ENCODE measurements around the gene PTPDC1. TPM values are rescaled to one million over a fixed set of nuclear protein-coding genes. Genes with fewer than 3 reads are reported as not detected.
A peak's percentile ranks its signal among the peaks of the same experiment; 100 is the strongest.

PTPDC1 gene
- 2.7 TPM for total RNA-seq

- no peak for DNase-seq (ENCODE audit: low read depth in 2 of 3, low spot score in 2 of 3)
Observed at GRCh38 chr9:94084314-94084713, at the start of gene PTPDC1. PTPDC1 (plus strand) TSS chr9:94084464; CDS start chr9:94084531, 67 bp downstream.

GRCh38 chr9:94034511-94034910, 49.8 kb upstream of the PTPDC1 start:
- no peak for DNase-seq (ENCODE audit: low read depth in 2 of 3, low spot score in 2 of 3)

- no peak for DNase-seq (ENCODE audit: low read depth in 2 of 3, low spot score in 2 of 3)
Observed at GRCh38 chr9:94039786-94040185, 44.5 kb upstream of the PTPDC1 start.

- DNase-seq (ENCODE audit: low read depth in 2 of 3, low spot score in 2 of 3), result no peak
Observed at GRCh38 chr9:94042516-94043360, 41.5 kb upstream of the PTPDC1 start.

GRCh38 chr9:94054716-94055115, 29.5 kb upstream of the PTPDC1 start:
- DNase-seq (ENCODE audit: low read depth in 2 of 3, low spot score in 2 of 3), result no peak

- DNase-seq (ENCODE audit: low read depth in 2 of 3, low spot score in 2 of 3), result no peak
Observed at GRCh38 chr9:94056442-94056974, 27.8 kb upstream of the PTPDC1 start.

- no peak for DNase-seq (ENCODE audit: low read depth in 2 of 3, low spot score in 2 of 3)
Observed at GRCh38 chr9:94057918-94058317, 26.3 kb upstream of the PTPDC1 start.

- no peak for DNase-seq (ENCODE audit: low read depth in 2 of 3, low spot score in 2 of 3)
Observed at GRCh38 chr9:94061864-94062263, 22.4 kb upstream of the PTPDC1 start.

- peak; percentile 55 to 90 (median 76) for DNase-seq (ENCODE audit: low read depth in 2 of 3, low spot score in 2 of 3)
Observed at GRCh38 chr9:94065535-94065961, 18.7 kb upstream of the PTPDC1 start.

GRCh38 chr9:94068257-94068656, 16.0 kb upstream of the PTPDC1 start:
- peak in 2 of 3 donors; percentile 33 to 62 for DNase-seq (ENCODE audit: low read depth in 2 of 3, low spot score in 2 of 3)

GRCh38 chr9:94076557-94076956, 7.7 kb upstream of the PTPDC1 start:
- no peak for DNase-seq (ENCODE audit: low read depth in 2 of 3, low spot score in 2 of 3)

- DNase-seq (ENCODE audit: low read depth in 2 of 3, low spot score in 2 of 3), result no peak
Observed at GRCh38 chr9:94078086-94078485, 6.2 kb upstream of the PTPDC1 start.

- no peak for DNase-seq (ENCODE audit: low read depth in 2 of 3, low spot score in 2 of 3)
Observed at GRCh38 chr9:94079236-94079635, 5.0 kb upstream of the PTPDC1 start.

- no peak for DNase-seq (ENCODE audit: low read depth in 2 of 3, low spot score in 2 of 3)
Observed at GRCh38 chr9:94080249-94080648, 4.0 kb upstream of the PTPDC1 start.

- no peak for DNase-seq (ENCODE audit: low read depth in 2 of 3, low spot score in 2 of 3)
Observed at GRCh38 chr9:94081435-94081834, 2.8 kb upstream of the PTPDC1 start.

GRCh38 chr9:94081864-94082463, 2.3 kb upstream of the PTPDC1 start:
- DNase-seq (ENCODE audit: low read depth in 2 of 3, low spot score in 2 of 3), result no peak

- no peak for DNase-seq (ENCODE audit: low read depth in 2 of 3, low spot score in 2 of 3)
Observed at GRCh38 chr9:94082553-94082952, 1.7 kb upstream of the PTPDC1 start.

- DNase-seq (ENCODE audit: low read depth in 2 of 3, low spot score in 2 of 3), result no peak
Observed at GRCh38 chr9:94082956-94083355, 1.3 kb upstream of the PTPDC1 start.

- DNase-seq (ENCODE audit: low read depth in 2 of 3, low spot score in 2 of 3), result peak in 1 of 3 donors; percentile 9
Observed at GRCh38 chr9:94083384-94083783, 880 bp upstream of the PTPDC1 start.

GRCh38 chr9:94085062-94085639, 887 bp downstream of the PTPDC1 start:
- no peak for DNase-seq (ENCODE audit: low read depth in 2 of 3, low spot score in 2 of 3)
